ENCODE data around the gene PHF14. TPM values are rescaled to one million over a fixed set of nuclear protein-coding genes. Genes with fewer than 3 reads are reported as not detected.

PHF14 gene
- polyA plus RNA-seq, 1 donor from 2014 or later: 11.9 TPM

- H3K27ac Mint-ChIP-seq: no peak overlapping the region
- no peak overlapping the region for H3K4me3 Mint-ChIP-seq
- peaks cover 4% of the 10 kb centered on the region for H3K27me3 Mint-ChIP-seq
- peaks cover 0 to 2% (median 2%) of the 10 kb centered on the region in 3 donors for H3K9me3 Mint-ChIP-seq
- no peaks in the 10 kb centered on the region for H3K4me1 Mint-ChIP-seq
- H3K36me3 Mint-ChIP-seq: no peaks in the 10 kb centered on the region
Observed at GRCh38 chr7:11191081-11191480, 217.4 kb downstream of the PHF14 start.

- no peak overlapping the region for H3K4me3 Mint-ChIP-seq
- no peaks in the 10 kb centered on the region for H3K4me1 Mint-ChIP-seq
- peaks cover 4% of the 10 kb centered on the region for H3K27me3 Mint-ChIP-seq
- no peaks in the 10 kb centered on the region for H3K36me3 Mint-ChIP-seq
- H3K27ac Mint-ChIP-seq: no peak overlapping the region
- peaks cover 0 to 2% (median 2%) of the 10 kb centered on the region in 3 donors for H3K9me3 Mint-ChIP-seq
Observed at GRCh38 chr7:11191574-11192220, 218.0 kb downstream of the PHF14 start.

GRCh38 chr7:11192506-11192905 is 218.8 kb downstream of the PHF14 start:
- Mint-ChIP-seq H3K27ac (no peak overlapping the region), H3K4me3 (no peak overlapping the region), H3K9me3 (peaks cover 0 to 2% (median 0%) of the 10 kb centered on the region in 3 donors), H3K36me3 (no peaks in the 10 kb centered on the region), H3K27me3 (peaks cover 4% of the 10 kb centered on the region), H3K4me1 (no peaks in the 10 kb centered on the region)

GRCh38 chr7:11193131-11193867 is 219.6 kb downstream of the PHF14 start:
- no peak overlapping the region for H3K27ac Mint-ChIP-seq
- H3K9me3 Mint-ChIP-seq: no peaks in the 10 kb centered on the region
- H3K4me1 Mint-ChIP-seq: no peaks in the 10 kb centered on the region
- H3K36me3 Mint-ChIP-seq: no peaks in the 10 kb centered on the region
- H3K4me3 Mint-ChIP-seq: no peak overlapping the region
- peaks cover 4% of the 10 kb centered on the region for H3K27me3 Mint-ChIP-seq

- H3K36me3 Mint-ChIP-seq: no peaks in the 10 kb centered on the region
- H3K9me3 Mint-ChIP-seq: no peaks in the 10 kb centered on the region
- H3K27ac Mint-ChIP-seq: no peak overlapping the region
- no peak overlapping the region for H3K4me3 Mint-ChIP-seq
- H3K27me3 Mint-ChIP-seq: peaks cover 4% of the 10 kb centered on the region
- H3K4me1 Mint-ChIP-seq: no peaks in the 10 kb centered on the region
Observed at GRCh38 chr7:11193888-11194287, 220.2 kb downstream of the PHF14 start.

GRCh38 chr7:11194492-11194891 is 220.8 kb downstream of the PHF14 start:
- Mint-ChIP-seq H3K27me3 (peaks cover 4% of the 10 kb centered on the region), H3K4me1 (no peaks in the 10 kb centered on the region), H3K36me3 (no peaks in the 10 kb centered on the region), H3K9me3 (no peaks in the 10 kb centered on the region), H3K4me3 (no peak overlapping the region), H3K27ac (no peak overlapping the region)

DNA sequence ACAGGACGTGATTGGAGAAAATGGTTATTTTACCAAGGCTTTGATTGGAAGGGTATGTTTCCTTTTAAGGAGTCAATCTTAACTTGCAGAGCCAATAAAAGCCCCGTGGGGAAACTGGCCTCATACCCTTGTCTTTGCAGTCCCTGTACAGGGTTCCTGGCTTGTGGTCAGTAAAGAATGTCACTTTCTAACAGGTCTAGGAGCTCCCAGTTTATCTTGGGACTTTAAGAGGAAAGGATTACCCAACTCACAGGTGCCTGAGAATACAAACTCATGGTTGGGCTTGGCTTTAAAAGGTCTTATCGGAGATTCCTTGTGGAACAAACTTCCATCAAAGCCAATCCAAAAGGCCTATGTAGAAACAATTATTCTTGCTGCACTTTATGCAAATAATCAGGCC is 221.8 kb downstream of the PHF14 start:
- Mint-ChIP-seq H3K9me3 (no peaks in the 10 kb centered on the region), H3K27me3 (peaks cover 4% of the 10 kb centered on the region), H3K36me3 (peaks cover 2% of the 10 kb centered on the region), H3K4me1 (no peaks in the 10 kb centered on the region), H3K27ac (no peak overlapping the region), H3K4me3 (no peak overlapping the region)

DNA sequence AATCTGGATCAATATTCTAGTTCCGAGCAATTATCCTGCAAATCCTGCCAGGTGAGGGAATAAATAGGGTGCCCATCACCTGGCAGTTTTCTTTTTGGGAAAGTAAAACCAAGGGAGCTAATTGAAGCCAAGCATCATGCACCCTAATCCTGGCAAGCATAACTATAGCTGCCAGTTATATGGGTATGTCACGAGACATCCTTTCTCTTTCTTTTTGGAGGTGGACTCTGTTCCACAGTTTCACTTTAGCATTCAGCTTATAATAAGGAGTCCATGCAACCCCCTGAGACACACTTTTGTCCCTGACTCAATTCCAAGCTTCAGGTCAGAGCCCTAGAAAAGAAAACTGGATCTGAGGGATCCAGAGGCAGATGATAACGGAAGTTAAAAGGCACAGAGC is 222.5 kb downstream of the PHF14 start:
- Mint-ChIP-seq H3K9me3 (no peaks in the 10 kb centered on the region), H3K27ac (no peak overlapping the region), H3K36me3 (peaks cover 2% of the 10 kb centered on the region), H3K27me3 (peaks cover 4% of the 10 kb centered on the region), H3K4me1 (no peaks in the 10 kb centered on the region), H3K4me3 (no peak overlapping the region)

DNA sequence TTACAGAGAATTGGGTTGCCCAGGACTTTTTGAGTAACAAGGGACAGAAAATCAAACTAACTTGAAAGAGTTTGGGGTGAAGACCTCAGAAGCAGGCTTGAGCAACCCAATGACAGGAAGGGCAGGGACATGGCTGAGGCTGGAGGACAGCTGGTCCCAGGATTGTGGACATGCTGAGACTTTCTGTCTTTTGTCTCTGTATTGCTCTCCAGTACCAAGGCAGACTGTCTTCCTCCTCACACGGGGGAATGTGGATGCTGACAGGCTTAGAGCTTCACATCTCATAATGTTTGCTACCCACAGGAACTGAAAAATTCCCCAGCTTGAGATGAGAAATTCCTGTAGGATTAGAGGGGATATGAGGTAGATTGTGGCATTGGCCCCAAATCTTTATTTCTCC is 229.6 kb downstream of the PHF14 start:
- no peak overlapping the region for H3K4me3 Mint-ChIP-seq
- no peaks in the 10 kb centered on the region for H3K4me1 Mint-ChIP-seq
- no peaks in the 10 kb centered on the region for H3K9me3 Mint-ChIP-seq
- peaks cover 2% of the 10 kb centered on the region for H3K36me3 Mint-ChIP-seq
- H3K27me3 Mint-ChIP-seq: no peaks in the 10 kb centered on the region
- H3K27ac Mint-ChIP-seq: no peak overlapping the region

- Mint-ChIP-seq H3K4me3 (no peak overlapping the region), H3K27ac (no peak overlapping the region), H3K4me1 (no peaks in the 10 kb centered on the region), H3K9me3 (no peaks in the 10 kb centered on the region), H3K36me3 (peaks cover 2% of the 10 kb centered on the region), H3K27me3 (no peaks in the 10 kb centered on the region)
Observed at GRCh38 chr7:11203683-11204082, 230.0 kb downstream of the PHF14 start.

DNA sequence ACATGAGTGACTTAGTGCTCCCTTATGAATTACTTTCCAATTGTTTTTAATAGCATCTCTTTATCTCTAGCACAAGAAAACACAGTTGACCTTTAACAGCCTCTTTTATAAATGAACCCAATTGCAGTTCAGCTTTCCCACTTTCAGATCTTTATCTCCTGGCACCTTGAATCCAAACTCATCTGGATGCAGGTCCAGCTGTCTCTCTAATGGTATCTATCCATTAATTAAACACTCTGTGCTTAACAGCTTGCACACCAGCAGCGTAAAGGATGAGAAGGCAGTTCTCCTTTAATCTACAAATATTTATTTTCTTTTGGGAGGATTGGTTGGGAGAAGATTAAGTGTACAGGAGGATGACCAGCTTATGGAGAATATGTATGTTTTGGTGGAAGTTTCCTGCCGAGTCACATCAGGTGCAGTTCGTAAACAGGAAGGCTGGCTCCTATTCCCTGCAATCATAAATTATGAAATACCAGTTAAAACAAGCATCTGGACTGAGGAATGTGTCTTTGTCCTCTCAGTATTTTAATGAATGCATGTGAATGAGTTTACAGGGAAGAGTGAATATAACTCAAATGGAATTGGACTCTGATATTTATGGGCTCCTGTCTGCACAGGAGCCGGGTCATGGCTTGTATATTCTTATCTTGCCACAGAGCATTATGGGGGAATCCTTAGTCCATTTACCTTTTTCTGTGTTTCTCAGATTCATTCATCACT is 232.7 kb downstream of the PHF14 start:
- Mint-ChIP-seq H3K27me3 (no peaks in the 10 kb centered on the region), H3K4me1 (no peaks in the 10 kb centered on the region), H3K27ac (no peak overlapping the region), H3K36me3 (no peaks in the 10 kb centered on the region), H3K4me3 (no peak overlapping the region), H3K9me3 (no peaks in the 10 kb centered on the region)

DNA sequence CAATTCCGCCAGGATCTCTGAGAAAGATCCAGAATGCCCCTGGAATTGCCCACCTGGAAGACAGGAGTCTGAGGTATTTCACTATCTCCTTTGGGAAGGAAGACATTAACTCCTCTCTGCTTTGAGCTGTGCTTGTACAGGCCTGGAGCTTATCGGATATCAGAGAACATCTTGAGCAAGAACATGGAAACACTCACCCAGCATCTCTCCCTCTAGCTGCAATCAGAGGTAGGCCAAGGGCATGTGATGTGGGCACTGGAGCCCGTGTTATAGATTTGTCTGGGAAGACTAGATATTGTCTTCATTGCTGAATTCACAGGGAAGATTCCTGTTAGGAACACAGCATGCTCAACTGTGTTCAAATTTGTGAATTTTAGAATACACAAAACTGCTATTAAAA is 233.9 kb downstream of the PHF14 start:
- H3K36me3 Mint-ChIP-seq: no peaks in the 10 kb centered on the region
- no peak overlapping the region for H3K4me3 Mint-ChIP-seq
- H3K27ac Mint-ChIP-seq: no peak overlapping the region
- H3K27me3 Mint-ChIP-seq: no peaks in the 10 kb centered on the region
- H3K9me3 Mint-ChIP-seq: no peaks in the 10 kb centered on the region
- H3K4me1 Mint-ChIP-seq: peaks cover 0 to 2% (median 1%) of the 10 kb centered on the region in 3 donors

- no peak overlapping the region for H3K4me3 Mint-ChIP-seq
- H3K4me1 Mint-ChIP-seq: peaks cover 0 to 2% (median 1%) of the 10 kb centered on the region in 3 donors
- H3K27ac Mint-ChIP-seq: no peak overlapping the region
- H3K36me3 Mint-ChIP-seq: no peaks in the 10 kb centered on the region
- peaks cover 5% of the 10 kb centered on the region for H3K27me3 Mint-ChIP-seq
- H3K9me3 Mint-ChIP-seq: no peaks in the 10 kb centered on the region
Observed at GRCh38 chr7:11208883-11209465, 235.3 kb downstream of the PHF14 start.

DNA sequence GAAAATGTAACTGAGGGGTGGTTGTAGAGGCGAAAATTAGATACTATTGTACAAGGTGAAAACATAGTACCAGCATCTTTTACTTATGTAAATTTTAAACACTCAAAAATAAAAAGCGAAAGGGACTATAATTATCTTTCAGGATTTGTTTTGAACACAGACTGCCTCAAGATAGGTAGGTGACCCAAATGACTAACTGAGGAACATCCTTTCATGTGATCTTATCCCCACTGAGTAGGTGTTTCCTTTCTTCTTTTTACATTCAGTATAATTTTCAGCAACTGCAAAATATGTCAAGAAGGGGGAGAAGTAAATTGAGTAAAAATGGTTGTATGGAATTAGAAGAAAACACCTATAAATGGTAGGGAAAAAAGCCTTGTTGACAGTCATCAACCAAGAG is 236.7 kb downstream of the PHF14 start:
- Mint-ChIP-seq H3K4me3 (no peak overlapping the region), H3K27me3 (peaks cover 6% of the 10 kb centered on the region), H3K36me3 (no peaks in the 10 kb centered on the region), H3K27ac (no peak overlapping the region), H3K4me1 (peaks cover 0 to 2% (median 1%) of the 10 kb centered on the region in 3 donors), H3K9me3 (no peaks in the 10 kb centered on the region)

DNA sequence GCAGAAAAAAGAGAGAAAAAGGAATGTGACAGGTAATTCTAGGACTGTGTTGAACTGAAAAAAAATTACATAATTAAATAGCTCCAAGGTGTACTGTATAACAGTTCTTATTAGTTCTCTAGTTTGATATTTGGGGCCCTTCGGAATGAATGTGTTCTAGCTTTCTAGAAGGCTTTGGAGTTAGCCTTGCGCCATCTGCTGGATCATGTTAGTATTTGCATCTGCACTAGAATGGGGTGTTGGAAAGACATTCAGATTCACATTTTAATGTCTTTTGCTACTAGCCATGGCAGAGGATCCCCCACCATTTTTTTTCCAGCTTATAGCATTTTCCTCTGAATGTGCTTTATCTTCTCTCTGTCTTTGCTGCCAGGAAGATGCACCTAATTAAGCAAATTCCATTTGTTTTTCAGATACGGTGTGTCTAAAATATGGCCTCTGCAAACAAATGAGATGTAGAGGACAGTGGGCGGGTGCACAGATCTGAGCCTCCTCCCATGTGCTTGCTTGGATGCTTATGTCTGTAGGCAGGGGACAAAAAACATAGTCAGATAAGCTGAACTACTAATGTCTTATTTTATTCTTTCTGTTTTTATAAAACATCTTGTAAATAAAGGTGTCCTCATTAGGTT is 238.5 kb downstream of the PHF14 start:
- no peaks in the 10 kb centered on the region for H3K36me3 Mint-ChIP-seq
- no peak overlapping the region for H3K4me3 Mint-ChIP-seq
- H3K4me1 Mint-ChIP-seq: peaks cover 0 to 2% (median 1%) of the 10 kb centered on the region in 3 donors
- H3K27me3 Mint-ChIP-seq: peaks cover 7% of the 10 kb centered on the region
- H3K27ac Mint-ChIP-seq: no peak overlapping the region
- no peaks in the 10 kb centered on the region for H3K9me3 Mint-ChIP-seq

Measured in IgD-negative memory B cell (primary cell).